WERI-Rb-1 (cell line): Measurements from ENCODE around the gene CLMP.

Experiments
- DNase-seq: peaks from one replicate; pipeline ENCODE4 v3.0.0-alpha.2; 2020
- H3K27ac ChIP-seq: fragments of 250-450 bp; sonication (Bioruptor Pico); 2 replicates; pipeline ENCODE4 v1.5.1; 2020; ENCODE audit warnings: mild to moderate bottlenecking, moderate library complexity
- H3K27me3 ChIP-seq: fragments of 250-450 bp; sonication (Bioruptor Pico); 2 replicates; pipeline ENCODE4 v1.5.1; 2021; ENCODE audit warnings: mild to moderate bottlenecking, low read depth, moderate library complexity; ENCODE audit not compliant: insufficient read depth, severe bottlenecking
- H3K36me3 ChIP-seq: fragments of 250-450 bp; sonication (Bioruptor Pico); 2 replicates; pipeline ENCODE4 v1.5.1; 2020; ENCODE audit warnings: mild to moderate bottlenecking, moderate library complexity
- H3K4me3 ChIP-seq: 2 replicates; pipeline ENCODE4 v1.5.1; 2011; ENCODE audit warnings: low read depth, mild to moderate bottlenecking, control low read depth, low read length
- H3K9me3 ChIP-seq: fragments of 250-450 bp; sonication (Bioruptor Pico); 2 replicates; pipeline ENCODE4 v1.5.1; 2021; ENCODE audit warnings: mild to moderate bottlenecking, moderate library complexity; ENCODE audit not compliant: severe bottlenecking
- CTCF ChIP-seq: IDR thresholded peaks from 2 replicates; pipeline ENCODE4 v1.5.1; 2011; ENCODE audit warnings: low read depth, mild to moderate bottlenecking, control low read depth, inconsistent platforms, low read length

CLMP gene

GRCh38 chr11:123054301-123055065 lies 140.6 kb downstream of the CLMP start:
- H3K27me3 ChIP-seq: no peaks in the 10 kb centered on the region
- H3K27ac ChIP-seq: no peak overlapping the region; the same call in 1 of the 2 replicates
- peaks cover 68% of the 10 kb centered on the region for H3K36me3 ChIP-seq
- no peak overlapping the region for H3K4me3 ChIP-seq
- H3K9me3 ChIP-seq: no peaks in the 10 kb centered on the region
- DNase-seq: peak; percentile 23
- peak; percentile 60 for TF ChIP-seq CTCF

GRCh38 chr11:123052901-123053721 lies 141.9 kb downstream of the CLMP start:
- no peak overlapping the region for H3K4me3 ChIP-seq
- TF ChIP-seq CTCF: no peak
- peaks cover 54% of the 10 kb centered on the region for H3K36me3 ChIP-seq
- no peaks in the 10 kb centered on the region for H3K27me3 ChIP-seq
- DNase-seq: no peak
- no peak overlapping the region for H3K27ac ChIP-seq
- H3K9me3 ChIP-seq: no peaks in the 10 kb centered on the region

GRCh38 chr11:123051634-123052033 lies 143.4 kb downstream of the CLMP start:
- Histone ChIP-seq H3K27me3 (no peaks in the 10 kb centered on the region), H3K27ac (no peak overlapping the region), H3K9me3 (no peaks in the 10 kb centered on the region), H3K36me3 (peaks cover 39% of the 10 kb centered on the region), H3K4me3 (no peak overlapping the region)
- DNase-seq: no peak
- TF ChIP-seq CTCF: no peak

- H3K27ac ChIP-seq: no peak overlapping the region
- H3K36me3 ChIP-seq: peaks cover 34% of the 10 kb centered on the region
- no peak for TF ChIP-seq CTCF
- H3K27me3 ChIP-seq: no peaks in the 10 kb centered on the region
- no peak for DNase-seq
- H3K9me3 ChIP-seq: no peaks in the 10 kb centered on the region
- no peak overlapping the region for H3K4me3 ChIP-seq
Measured at GRCh38 chr11:123051146-123051545, 143.9 kb downstream of the CLMP start.

- no peaks in the 10 kb centered on the region for H3K9me3 ChIP-seq
- H3K36me3 ChIP-seq: peaks cover 5% of the 10 kb centered on the region
- no peak overlapping the region for H3K4me3 ChIP-seq
- no peak for DNase-seq
- no peak overlapping the region for H3K27ac ChIP-seq
- no peaks in the 10 kb centered on the region for H3K27me3 ChIP-seq
- TF ChIP-seq CTCF: no peak
Measured at GRCh38 chr11:123047947-123048293, 147.1 kb downstream of the CLMP start.
